CD8-positive, alpha-beta memory T cell (primary cell): Measurements from ENCODE around the gene BNC2. TPM values are rescaled to one million over a fixed set of nuclear protein-coding genes. Genes with fewer than 3 reads are reported as not detected.
"Not testable (repeated sequence)": the region's sequence is repeated elsewhere in the genome, so short reads cannot be mapped to it uniquely, and the experiment has no call there.

Experiments
- CTCF ChIA-PET: fragments of 350-600 bp; sonication (Branson Sonifier 250); formaldehyde crosslinking; loops from one replicate; lab custom pipeline; 2021; ENCODE audit warnings: antibody characterized with exemption; lab: Charles Lee
- POLR2A ChIA-PET: fragments of 350-600 bp; sonication (Branson Sonifier 250); formaldehyde crosslinking; loops from one replicate; lab custom pipeline; 2021; ENCODE audit warnings: antibody characterized with exemption; lab: Charles Lee
- DNase-seq, 5 donors: peaks; one replicate each; pipeline versions ENCODE4 v3.0.0 to v3.0.0-alpha.2; 2020 to 2022; ENCODE audit warnings: mixed read lengths in 1 of 5
- H3K27ac ChIP-seq: one replicate; pipeline ENCODE4 v1.7.0; 2013; ENCODE audit warnings: low read depth, mild to moderate bottlenecking, low read length, moderate library complexity
- H3K27me3 ChIP-seq: 2 replicates; pipeline ENCODE4 v1.7.0; 2013; ENCODE audit warnings: low read length, mild to moderate bottlenecking; ENCODE audit not compliant: insufficient read depth, poor library complexity, severe bottlenecking
- H3K36me3 ChIP-seq: 2 replicates; pipeline ENCODE4 v1.7.0; 2013; ENCODE audit warnings: mild to moderate bottlenecking, low read length, moderate library complexity; ENCODE audit not compliant: insufficient read depth
- H3K4me1 ChIP-seq: 2 replicates; pipeline ENCODE4 v1.7.0; 2013; ENCODE audit warnings: mild to moderate bottlenecking, low read length, moderate library complexity; ENCODE audit not compliant: insufficient read depth
- H3K4me3 ChIP-seq: 2 replicates; pipeline ENCODE4 v1.7.0; 2013; ENCODE audit warnings: mild to moderate bottlenecking, low read length
- H3K9me3 ChIP-seq: 2 replicates; pipeline ENCODE4 v1.7.0; 2013; ENCODE audit warnings: mild to moderate bottlenecking, low read length
- H3K27ac Mint-ChIP-seq, 8 donors: one replicate each; pipeline ENCODE4 v1.8.0; 2020 to 2021; ENCODE audit warnings: mixed read lengths in 8 of 8, mild to moderate bottlenecking in 6 of 8, inconsistent platforms in 3 of 8, moderate library complexity in 3 of 8
- H3K27me3 Mint-ChIP-seq, 2 donors: one replicate each; pipeline ENCODE4 v1.8.0; 2020 to 2021; ENCODE audit warnings: mixed read lengths in 2 of 2, mild to moderate bottlenecking in 1 of 2, moderate library complexity in 1 of 2
- H3K36me3 Mint-ChIP-seq, 3 donors: one replicate each; pipeline ENCODE4 v1.8.0; 2020 to 2021; ENCODE audit warnings: mixed read lengths in 3 of 3, inconsistent platforms in 1 of 3, mild to moderate bottlenecking in 1 of 3
- H3K4me1 Mint-ChIP-seq, 3 donors: one replicate each; pipeline ENCODE4 v1.8.0; 2020 to 2021; ENCODE audit warnings: mixed read lengths in 3 of 3, inconsistent platforms in 1 of 3, mild to moderate bottlenecking in 1 of 3
- H3K4me3 Mint-ChIP-seq, 7 donors: one replicate each; pipeline ENCODE4 v1.8.0; 2020 to 2021; ENCODE audit warnings: mixed read lengths in 7 of 7, mild to moderate bottlenecking in 6 of 7, moderate library complexity in 4 of 7, inconsistent platforms in 2 of 7
- H3K9me3 Mint-ChIP-seq, 5 donors: one replicate each; pipeline ENCODE4 v1.8.0; 2020 to 2022; ENCODE audit warnings: mixed read lengths in 5 of 5, mild to moderate bottlenecking in 3 of 5, moderate library complexity in 2 of 5, inconsistent platforms in 1 of 5
- polyA plus RNA-seq: library from polyadenylated mRNA; unstranded; fragments of 300-500 nt; fragmentation: Illumina TruSeq; gene quantifications from one replicate; pipeline ENCODE4 v1.2.3, GENCODE V29; 2021
- total RNA-seq, 2 experiments: library from RNA; stranded (reverse); gene quantifications; one replicate each; pipeline ENCODE4 v1.2.3, GENCODE V29; 2021

The BNC2 gene
- total and polyA plus RNA-seq, 3 experiments from 2014 or later = 0.18 TPM; not detected in 2

DNA sequence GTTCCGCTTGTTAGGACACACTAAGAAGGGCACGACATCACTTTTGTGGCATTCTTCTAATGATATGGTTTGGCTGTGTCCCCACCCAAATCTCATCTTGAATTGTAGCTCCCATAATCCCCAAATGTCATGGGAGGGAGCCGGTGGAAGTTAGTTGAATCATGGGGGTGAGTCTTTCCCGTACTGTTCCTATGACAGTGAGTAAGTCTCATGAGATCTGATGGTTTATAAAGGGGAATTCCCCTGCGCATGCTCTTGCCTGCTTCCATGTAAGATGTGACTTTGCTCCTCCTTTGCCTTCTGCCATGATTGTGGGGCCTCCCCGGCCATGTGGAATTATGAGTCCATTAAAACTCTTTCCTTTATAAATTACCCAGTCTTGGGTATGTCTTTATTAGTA lies 431.6 kb downstream of the BNC2 start:
- H3K27ac ChIP-seq, H3K27ac Mint-ChIP-seq, H3K4me3 Mint-ChIP-seq, H3K36me3 Mint-ChIP-seq, H3K4me3 ChIP-seq, H3K36me3 ChIP-seq, H3K4me1 ChIP-seq, H3K4me1 Mint-ChIP-seq, POLR2A ChIA-PET, H3K9me3 ChIP-seq, DNase-seq, H3K27me3 Mint-ChIP-seq, H3K27me3 ChIP-seq, CTCF ChIA-PET: not testable (repeated sequence)
- peaks cover 2 to 14% (median 12%) of the 10 kb centered on the region in 5 donors for H3K9me3 Mint-ChIP-seq

DNA sequence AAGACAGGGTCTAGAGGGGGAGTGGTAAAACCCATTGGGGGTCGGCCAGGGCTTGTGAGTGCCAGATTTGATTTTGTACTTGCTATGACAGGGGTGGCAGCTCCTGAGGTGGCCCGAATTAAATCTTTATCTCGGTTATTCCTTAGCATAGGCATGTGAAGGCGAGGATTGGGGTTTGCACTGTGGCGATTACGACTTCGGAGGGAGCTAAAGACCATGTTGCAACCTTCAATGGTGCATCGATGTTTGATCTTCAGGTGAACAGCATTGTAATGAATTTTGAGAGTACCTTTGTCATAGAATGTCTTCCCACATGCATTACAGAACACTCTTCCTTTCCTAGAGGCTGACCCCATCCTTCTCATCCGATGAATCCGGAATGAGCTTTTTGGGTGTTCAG lies 433.9 kb downstream of the BNC2 start:
- Mint-ChIP-seq H3K4me1 (no peaks in the 10 kb centered on the region), H3K9me3 (peaks cover 2 to 14% (median 8%) of the 10 kb centered on the region in 5 donors), H3K27me3 (peaks cover 0 to 2% of the 10 kb centered on the region in 2 donors), H3K27ac (no peak overlapping the region), H3K36me3 (no peaks in the 10 kb centered on the region), H3K4me3 (no peak overlapping the region)
- no peak overlapping the region for H3K27ac ChIP-seq
- CTCF ChIA-PET = no interaction called here
- DNase-seq = no peak
- no peaks in the 10 kb centered on the region for H3K36me3 ChIP-seq
- H3K4me3 ChIP-seq = no peak overlapping the region
- H3K9me3 ChIP-seq = no peaks in the 10 kb centered on the region
- no peaks in the 10 kb centered on the region for H3K27me3 ChIP-seq
- POLR2A ChIA-PET = no interaction called here
- H3K4me1 ChIP-seq = no peaks in the 10 kb centered on the region

GRCh38 chr9:16434526-16434925 lies 435.9 kb downstream of the BNC2 start:
- no peak for DNase-seq
- Histone ChIP-seq H3K9me3 (no peaks in the 10 kb centered on the region), H3K27ac (no peak overlapping the region), H3K4me1 (no peaks in the 10 kb centered on the region), H3K27me3 (no peaks in the 10 kb centered on the region), H3K36me3 (no peaks in the 10 kb centered on the region), H3K4me3 (no peak overlapping the region)
- Mint-ChIP-seq H3K4me3 (no peak overlapping the region), H3K4me1 (no peaks in the 10 kb centered on the region), H3K9me3 (peaks cover 0 to 19% (median 7%) of the 10 kb centered on the region in 5 donors), H3K27ac (no peak overlapping the region), H3K36me3 (no peaks in the 10 kb centered on the region), H3K27me3 (peaks cover 0 to 2% of the 10 kb centered on the region in 2 donors)
- POLR2A ChIA-PET = no interaction called here
- CTCF ChIA-PET = no interaction called here

GRCh38 chr9:16433494-16433893 lies 437.0 kb downstream of the BNC2 start:
- ChIA-PET POLR2A (no interaction called here), CTCF (no interaction called here)
- Histone ChIP-seq H3K4me3 (no peak overlapping the region), H3K4me1 (no peaks in the 10 kb centered on the region), H3K36me3 (no peaks in the 10 kb centered on the region), H3K9me3 (no peaks in the 10 kb centered on the region), H3K27ac (no peak overlapping the region), H3K27me3 (no peaks in the 10 kb centered on the region)
- Mint-ChIP-seq H3K27me3 (peaks cover 0 to 2% of the 10 kb centered on the region in 2 donors), H3K9me3 (peaks cover 0 to 15% (median 7%) of the 10 kb centered on the region in 5 donors), H3K4me3 (no peak overlapping the region), H3K4me1 (no peaks in the 10 kb centered on the region), H3K27ac (no peak overlapping the region), H3K36me3 (no peaks in the 10 kb centered on the region)
- no peak for DNase-seq

GRCh38 chr9:16431666-16432392 lies 438.6 kb downstream of the BNC2 start:
- Mint-ChIP-seq H3K27me3 (peaks cover 0 to 2% of the 10 kb centered on the region in 2 donors), H3K9me3 (peaks cover 0 to 12% (median 7%) of the 10 kb centered on the region in 5 donors), H3K36me3 (no peaks in the 10 kb centered on the region), H3K4me3 (no peak overlapping the region), H3K4me1 (no peaks in the 10 kb centered on the region), H3K27ac (no peak overlapping the region)
- Histone ChIP-seq H3K27me3 (no peaks in the 10 kb centered on the region), H3K9me3 (no peaks in the 10 kb centered on the region), H3K27ac (no peak overlapping the region), H3K36me3 (no peaks in the 10 kb centered on the region), H3K4me3 (no peak overlapping the region), H3K4me1 (no peaks in the 10 kb centered on the region)
- POLR2A ChIA-PET = no interaction called here
- CTCF ChIA-PET = no interaction called here
- DNase-seq = no peak

DNA sequence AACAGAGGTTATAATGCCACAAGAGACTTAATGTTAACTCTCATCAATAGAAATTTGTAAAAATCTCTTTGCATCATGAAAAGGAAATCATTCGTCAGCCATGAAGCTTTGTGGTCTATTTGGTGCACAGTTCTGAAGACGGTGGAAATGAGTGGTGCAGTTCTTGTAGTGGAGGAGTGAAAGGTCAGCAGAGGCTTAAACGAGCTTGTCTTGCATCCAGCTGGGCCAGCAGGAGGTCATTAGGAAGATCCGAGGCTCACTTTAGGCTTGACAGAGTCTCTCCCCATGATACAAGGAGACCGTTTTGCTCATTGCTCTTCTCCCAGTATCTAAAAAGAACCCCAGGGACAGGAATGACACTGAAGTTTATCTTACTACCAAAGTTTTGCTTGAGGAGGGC lies 440.8 kb downstream of the BNC2 start:
- ChIA-PET CTCF (no interaction called here), POLR2A (no interaction called here)
- no peak for DNase-seq
- Mint-ChIP-seq H3K36me3 (no peaks in the 10 kb centered on the region), H3K27me3 (peaks cover 0 to 1% of the 10 kb centered on the region in 2 donors), H3K4me3 (no peak overlapping the region), H3K4me1 (no peaks in the 10 kb centered on the region), H3K27ac (no peak overlapping the region), H3K9me3 (peaks cover 0 to 10% (median 3%) of the 10 kb centered on the region in 5 donors)
- Histone ChIP-seq H3K27me3 (no peaks in the 10 kb centered on the region), H3K36me3 (no peaks in the 10 kb centered on the region), H3K27ac (no peak overlapping the region), H3K4me3 (no peak overlapping the region), H3K4me1 (no peaks in the 10 kb centered on the region), H3K9me3 (no peaks in the 10 kb centered on the region)

DNA sequence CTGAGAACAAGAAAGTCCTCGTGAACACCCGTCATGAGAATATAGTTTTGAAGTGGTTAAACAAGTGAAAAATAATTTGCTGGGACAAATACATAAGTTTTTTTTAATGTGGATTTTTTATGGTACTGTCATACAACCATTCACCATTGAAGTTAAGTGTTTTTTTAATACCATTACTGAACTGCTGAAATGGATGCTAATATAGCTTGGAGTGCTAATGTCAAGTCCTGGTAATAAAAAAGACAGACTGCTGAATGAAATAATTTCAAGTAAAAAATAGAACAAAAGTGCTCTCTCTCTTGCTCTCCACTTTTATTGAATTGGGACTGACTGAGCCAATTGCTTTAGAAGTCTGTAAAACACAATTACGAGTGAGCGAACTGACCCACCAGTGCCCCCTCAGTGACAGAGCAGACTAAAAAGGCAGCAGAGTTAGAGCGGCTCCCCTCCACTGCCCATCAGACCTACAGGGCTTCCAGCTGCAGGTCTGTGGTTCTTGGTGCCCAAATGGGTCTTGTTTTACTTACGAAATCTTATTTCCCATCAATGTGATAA lies 442.5 kb downstream of the BNC2 start:
- peaks cover 0 to 16% (median 3%) of the 10 kb centered on the region in 5 donors for H3K9me3 Mint-ChIP-seq
- no peaks in the 10 kb centered on the region for H3K36me3 Mint-ChIP-seq
- no peaks in the 10 kb centered on the region for H3K9me3 ChIP-seq
- CTCF ChIA-PET = no interaction called here
- POLR2A ChIA-PET = no interaction called here
- H3K4me1 ChIP-seq = no peaks in the 10 kb centered on the region
- no peaks in the 10 kb centered on the region for H3K4me1 Mint-ChIP-seq
- H3K4me3 Mint-ChIP-seq = no peak overlapping the region
- H3K27ac ChIP-seq = no peak overlapping the region
- no peak overlapping the region for H3K4me3 ChIP-seq
- H3K36me3 ChIP-seq = no peaks in the 10 kb centered on the region
- no peaks in the 10 kb centered on the region for H3K27me3 ChIP-seq
- H3K27me3 Mint-ChIP-seq = peaks cover 0 to 2% of the 10 kb centered on the region in 2 donors
- H3K27ac Mint-ChIP-seq = no peak overlapping the region
- DNase-seq = no peak

- no peak for DNase-seq
- H3K4me1 Mint-ChIP-seq = no peaks in the 10 kb centered on the region
- ChIA-PET CTCF (no interaction called here), POLR2A (no interaction called here)
- Histone ChIP-seq H3K9me3 (no peaks in the 10 kb centered on the region), H3K36me3 (no peaks in the 10 kb centered on the region), H3K27me3 (no peaks in the 10 kb centered on the region), H3K27ac (no peak overlapping the region), H3K4me3 (no peak overlapping the region), H3K4me1 (no peaks in the 10 kb centered on the region)
- no peak overlapping the region for H3K4me3 Mint-ChIP-seq
- H3K36me3 Mint-ChIP-seq = no peaks in the 10 kb centered on the region
- peaks cover 0 to 2% of the 10 kb centered on the region in 2 donors for H3K27me3 Mint-ChIP-seq
- H3K27ac Mint-ChIP-seq = no peak overlapping the region
- peaks cover 0 to 20% (median 3%) of the 10 kb centered on the region in 5 donors for H3K9me3 Mint-ChIP-seq
Observed at GRCh38 chr9:16426716-16427115, 443.8 kb downstream of the BNC2 start.
